GM04503 (cell line): Measurements from ENCODE around the gene PRM2.

ENCODE experiments used
- DNase-seq: peaks from one replicate; pipeline ENCODE4 v3.0.0-alpha.2; 2012; ENCODE audit warnings: low read depth

The PRM2 gene

GRCh38 chr16:11248133-11248532, 28.1 kb downstream of the PRM2 start:
- no peak for DNase-seq

- no peak for DNase-seq
Measured at GRCh38 chr16:11245988-11246387, 30.3 kb downstream of the PRM2 start.

- no peak for DNase-seq
Measured at GRCh38 chr16:11245222-11245737, 31.0 kb downstream of the PRM2 start.

GRCh38 chr16:11242658-11243057, 33.6 kb downstream of the PRM2 start:
- no peak for DNase-seq

GRCh38 chr16:11241480-11242204, 34.6 kb downstream of the PRM2 start:
- DNase-seq = no peak

GRCh38 chr16:11240636-11241473, 35.4 kb downstream of the PRM2 start:
- DNase-seq = no peak

GRCh38 chr16:11239644-11240632, 36.3 kb downstream of the PRM2 start:
- DNase-seq = no peak

GRCh38 chr16:11238272-11239202, 37.7 kb downstream of the PRM2 start:
- no peak for DNase-seq

GRCh38 chr16:11236461-11237254, 39.6 kb downstream of the PRM2 start:
- no peak for DNase-seq

- no peak for DNase-seq
Measured at GRCh38 chr16:11235703-11235991, 40.6 kb downstream of the PRM2 start.

GRCh38 chr16:11234884-11235702, 41.2 kb downstream of the PRM2 start:
- DNase-seq = no peak

GRCh38 chr16:11233727-11234376, 42.4 kb downstream of the PRM2 start:
- no peak for DNase-seq

- DNase-seq = no peak
Measured at GRCh38 chr16:11232852-11233726, 43.2 kb downstream of the PRM2 start.

- DNase-seq = no peak
Measured at GRCh38 chr16:11232302-11232851, 43.9 kb downstream of the PRM2 start.

- DNase-seq = no peak
Measured at GRCh38 chr16:11231367-11231970, 44.8 kb downstream of the PRM2 start.

GRCh38 chr16:11229906-11230305, 46.4 kb downstream of the PRM2 start:
- DNase-seq = no peak

GRCh38 chr16:11229432-11229831, 46.8 kb downstream of the PRM2 start:
- DNase-seq = no peak
